H1 (cell line): ENCODE data around the gene ENTPD6. TPM values are rescaled to one million over a fixed set of nuclear protein-coding genes. Genes with fewer than 3 reads are reported as not detected.

ENCODE experiments used
- CTCF ChIA-PET: fragments of 300-600 bp; sonication (Branson Sonifier 250); formaldehyde crosslinking; loops from one replicate; lab custom pipeline; 2021; ENCODE audit not compliant: partially characterized antibody; lab: Charles Lee
- POLR2A ChIA-PET: fragments of 300-600 bp; sonication (Branson Sonifier 250); formaldehyde crosslinking; loops from one replicate; lab custom pipeline; 2021; ENCODE audit warnings: inconsistent platforms; ENCODE audit not compliant: partially characterized antibody; lab: Charles Lee
- DNase-seq, 2 experiments: peaks; one replicate each; pipeline versions ENCODE4 v3.0.0 to v3.0.0-alpha.2; 2010 to 2022; ENCODE audit warnings: low spot score in 2 of 2, low read depth in 1 of 2, mixed read lengths in 1 of 2
- FAIRE-seq: peaks from 2 replicates; lab custom pipeline; 2011; peaks lifted over from hg19 to GRCh38; lab: Jason Lieb, UNC
- H2AFZ ChIP-seq: 2 replicates; pipeline ENCODE4 v1.8.1; 2012; ENCODE audit warnings: low read length, inconsistent platforms
- H2AK5ac ChIP-seq: 2 replicates; pipeline ENCODE4 v1.6.1; 2013; ENCODE audit warnings: low read depth, low read length
- H2BK120ac ChIP-seq: replicated peaks from 2 replicates; pipeline ENCODE3; 2013; ENCODE audit warnings: low read depth, low read length, inconsistent platforms
- H2BK12ac ChIP-seq: 2 replicates; pipeline ENCODE4 v1.6.1; 2013; ENCODE audit warnings: low read depth, low read length
- H2BK15ac ChIP-seq: 2 replicates; pipeline ENCODE4 v1.6.1; 2013; ENCODE audit warnings: low read length
- H2BK20ac ChIP-seq: 2 replicates; pipeline ENCODE4 v1.6.1; 2013; ENCODE audit warnings: low read length
- H2BK5ac ChIP-seq: 2 replicates; pipeline ENCODE4 v1.6.1; 2013; ENCODE audit warnings: low read depth, low read length
- H3K14ac ChIP-seq: 2 replicates; pipeline ENCODE4 v1.6.1; 2013; ENCODE audit warnings: inconsistent platforms; ENCODE audit not compliant: insufficient read length
- H3K18ac ChIP-seq: 2 replicates; pipeline ENCODE4 v1.6.1; 2013; ENCODE audit warnings: low read length; ENCODE audit errors: extremely low read depth
- H3K23ac ChIP-seq: 2 replicates; pipeline ENCODE4 v1.6.1; 2013; ENCODE audit warnings: inconsistent platforms; ENCODE audit not compliant: insufficient read length
- H3K23me2 ChIP-seq: 2 replicates; pipeline ENCODE4 v1.6.1; 2013; ENCODE audit warnings: low read depth, low read length
- H3K27ac ChIP-seq: 2 replicates; pipeline ENCODE4 v1.6.1; 2011; ENCODE audit warnings: low read depth, low read length, inconsistent platforms
- H3K27me3 ChIP-seq, 4 experiments: replicated peaks in 1 of 4; 1 replicate in 1 of 4; 2 replicates in 3 of 4; pipeline versions ENCODE4 v1.6.1 to v1.8.1; 2011 to 2013; ENCODE audit warnings: low read length in 3 of 4, mild to moderate bottlenecking in 3 of 4, inconsistent platforms in 2 of 4, mixed read lengths in 2 of 4, moderate library complexity in 1 of 4; ENCODE audit not compliant: control insufficient read depth in 3 of 4, insufficient read depth in 3 of 4; ENCODE audit errors: extremely low read depth in 1 of 4
- H3K36me3 ChIP-seq, 4 experiments: 2 replicates each; pipeline versions ENCODE4 v1.6.1 to v1.8.1; 2011 to 2013; ENCODE audit warnings: mild to moderate bottlenecking in 4 of 4, low read length in 3 of 4, moderate library complexity in 2 of 4, control low read depth in 1 of 4, inconsistent platforms in 1 of 4; ENCODE audit not compliant: insufficient read depth in 4 of 4, control insufficient read depth in 2 of 4
- H3K4ac ChIP-seq: replicated peaks from 2 replicates; pipeline ENCODE3; 2013; ENCODE audit warnings: low read length, low read depth, mixed read lengths, inconsistent platforms; ENCODE audit not compliant: insufficient read length
- H3K4me1 ChIP-seq, 4 experiments: replicated peaks in 1 of 4; 1 replicate in 1 of 4; 2 replicates in 3 of 4; pipeline versions ENCODE4 v1.6.1 to v1.8.1; 2011 to 2013; ENCODE audit warnings: low read length in 3 of 4, inconsistent platforms in 2 of 4, mixed read lengths in 1 of 4; ENCODE audit not compliant: insufficient read depth in 4 of 4, control insufficient read depth in 3 of 4
- H3K4me2 ChIP-seq, 2 experiments: 2 replicates each; pipeline versions ENCODE4 v1.6.1 to v1.8.1; 2011 to 2013; ENCODE audit warnings: low read depth in 2 of 2, low read length in 2 of 2, control low read depth in 1 of 2, inconsistent platforms in 1 of 2, mild to moderate bottlenecking in 1 of 2; ENCODE audit not compliant: insufficient read depth in 1 of 2
- H3K4me3 ChIP-seq, 4 experiments: fragments of 200-600, 300-600 bp in 1 of 4; sonication (generic), shearing (Covaris generic), sonication (Bioruptor Twin) in 1 of 4; 2 replicates each; pipeline versions ENCODE4 v1.5.1 to v1.8.1; 2011 to 2016; ENCODE audit warnings: low read length in 4 of 4, low read depth in 3 of 4, control low read depth in 2 of 4, inconsistent platforms in 2 of 4, mild to moderate bottlenecking in 2 of 4, mixed read lengths in 1 of 4, moderate library complexity in 1 of 4; ENCODE audit not compliant: insufficient read depth in 2 of 4; ENCODE audit errors: extremely low read depth in 1 of 4
- H3K56ac ChIP-seq: replicated peaks from 2 replicates; pipeline ENCODE3; 2013; ENCODE audit warnings: low read depth, mild to moderate bottlenecking, mixed read lengths, low read length, inconsistent platforms; ENCODE audit not compliant: insufficient read length
- H3K79me1 ChIP-seq: 2 replicates; pipeline ENCODE4 v1.6.1; 2013; ENCODE audit warnings: low read depth, low read length, control low read depth
- H3K79me2 ChIP-seq, 2 experiments: 2 replicates each; pipeline versions ENCODE4 v1.6.1 to v1.8.1; 2012 to 2013; ENCODE audit warnings: low read length in 2 of 2, mild to moderate bottlenecking in 2 of 2, inconsistent platforms in 1 of 2; ENCODE audit not compliant: insufficient read depth in 2 of 2, control insufficient read depth in 1 of 2
- H3K9ac ChIP-seq, 4 experiments: replicated peaks in 1 of 4; 1 replicate in 1 of 4; 2 replicates in 3 of 4; pipeline versions ENCODE4 v1.6.1 to v1.8.1; 2011 to 2013; ENCODE audit warnings: low read depth in 3 of 4, low read length in 3 of 4, control low read depth in 2 of 4, mild to moderate bottlenecking in 2 of 4, moderate library complexity in 2 of 4, inconsistent platforms in 1 of 4; ENCODE audit errors: extremely low read depth in 1 of 4
- H3K9me3 ChIP-seq, 2 experiments: 2 replicates each; pipeline versions ENCODE4 v1.6.1 to v1.8.1; 2012 to 2013; ENCODE audit warnings: mild to moderate bottlenecking in 2 of 2, moderate library complexity in 2 of 2, control low read depth in 1 of 2, inconsistent platforms in 1 of 2, low read depth in 1 of 2, low read length in 1 of 2, mixed read lengths in 1 of 2; ENCODE audit not compliant: insufficient read depth in 2 of 2
- H4K20me1 ChIP-seq, 2 experiments: replicated peaks in 1 of 2; 2 replicates each; pipeline versions ENCODE3 to v1.8.1; 2011 to 2013; ENCODE audit warnings: inconsistent platforms in 2 of 2, low read length in 2 of 2, mild to moderate bottlenecking in 1 of 2; ENCODE audit not compliant: insufficient read depth in 2 of 2, control insufficient read depth in 1 of 2
- H4K5ac ChIP-seq: 2 replicates; pipeline ENCODE4 v1.6.1; 2013; ENCODE audit warnings: low read length, low read depth, mixed read lengths, inconsistent platforms; ENCODE audit not compliant: insufficient read length
- H4K8ac ChIP-seq: 2 replicates; pipeline ENCODE4 v1.8.0; 2013; ENCODE audit warnings: mild to moderate bottlenecking, moderate library complexity, low read length, inconsistent platforms; ENCODE audit not compliant: insufficient read depth; ENCODE audit errors: extremely low read depth
- H4K91ac ChIP-seq: replicated peaks from 2 replicates; pipeline ENCODE3; 2013; ENCODE audit warnings: low read length, mixed read lengths, inconsistent platforms; ENCODE audit not compliant: insufficient read length
- BACH1 ChIP-seq: IDR thresholded peaks from 2 replicates; pipeline ENCODE4 v1.6.1; 2012; ENCODE audit warnings: low read length, improper control_type of control experiment
- CBX5 ChIP-seq: fragments of 300-800, 300-1000 bp; sonication (generic); IDR thresholded peaks from 2 replicates; pipeline ENCODE4 v1.7.1; 2016; ENCODE audit warnings: antibody characterized with exemption, low read length, low read depth
- EGR1 ChIP-seq: IDR thresholded peaks from 2 replicates; pipeline ENCODE4 v1.6.1; 2011; ENCODE audit warnings: low read depth, low read length, borderline replicate concordance
- GTF2F1 ChIP-seq: IDR thresholded peaks from 2 replicates; pipeline ENCODE4 v1.6.1; 2012; ENCODE audit warnings: low read depth, low read length, improper control_type of control experiment, borderline replicate concordance
- MAX ChIP-seq: IDR thresholded peaks from 2 replicates; pipeline ENCODE4 v1.6.1; 2012; ENCODE audit warnings: inconsistent platforms
- RAD21 ChIP-seq, 2 experiments: IDR thresholded peaks in 1 of 2; conservative IDR thresholded peaks in 1 of 2; 2 replicates each; pipeline ENCODE4 v1.6.1; 2011; ENCODE audit warnings: low read depth in 2 of 2, low read length in 2 of 2, improper control_type of control experiment in 1 of 2, inconsistent platforms in 1 of 2, mild to moderate bottlenecking in 1 of 2, moderate library complexity in 1 of 2
- RBBP5 ChIP-seq: IDR thresholded peaks from 2 replicates; pipeline ENCODE4 v1.7.1; 2012; ENCODE audit warnings: low read depth, mild to moderate bottlenecking, inconsistent platforms, low read length, moderate library complexity, borderline replicate concordance
- RNF2 ChIP-seq: fragments of 200-900, 300-1000 bp; sonication (generic); IDR thresholded peaks from 2 replicates; pipeline ENCODE4 v1.7.1; 2016; ENCODE audit warnings: borderline replicate concordance, low read depth, mild to moderate bottlenecking, antibody characterized with exemption, low read length; ENCODE audit not compliant: poor library complexity, severe bottlenecking; ENCODE audit errors: missing control alignments
- SAP30 ChIP-seq: fragments of 300-600 bp; sonication (generic); IDR thresholded peaks from 2 replicates; pipeline ENCODE4 v1.7.1; 2012; ENCODE audit warnings: low read length, moderate library complexity, mild to moderate bottlenecking, inconsistent platforms; ENCODE audit not compliant: insufficient read depth, insufficient replicate concordance
- SP2 ChIP-seq: IDR thresholded peaks from 2 replicates; pipeline ENCODE4 v1.6.1; 2012; ENCODE audit warnings: mild to moderate bottlenecking, low read length, inconsistent platforms
- TBP ChIP-seq: IDR thresholded peaks from 2 replicates; pipeline ENCODE4 v1.6.1; 2011; ENCODE audit warnings: low read depth, low read length, improper control_type of control experiment
- YY1 ChIP-seq: IDR thresholded peaks from 2 replicates; pipeline ENCODE4 v1.6.1; 2011; ENCODE audit warnings: low read depth, mild to moderate bottlenecking, low read length
- WGBS, 2 experiments: shearing (Covaris generic) in 1 of 2; methylation state at CpG; one replicate each; pipeline versions ENCODE4 v1.1.6 to v1.1.7; 2013 to 2015; ENCODE audit warnings: low lambda C conversion rate in 2 of 2, mixed read lengths in 2 of 2, inconsistent platforms in 1 of 2, low coverage in 1 of 2, missing lambda C conversion rate in 1 of 2; ENCODE audit not compliant: insufficient replicate concordance in 2 of 2, insufficient coverage in 1 of 2, insufficient read length in 1 of 2; ENCODE audit errors: extremely low coverage in 1 of 2, missing lambda C conversion rate in 1 of 2; 5-methylcytosine and 5-hydroxymethylcytosine counted together
- polyA plus RNA-seq, 7 experiments: library from polyadenylated mRNA; depleted of rRNA in 3 of 7; stranded (reverse) in 5 of 7; unstranded in 2 of 7; fragments of >200 nt in 5 of 7; fragments of 200-250 nt in 2 of 7; gene quantifications; 1 replicate in 5 of 7; 2 replicates in 1 of 7; 4 replicates in 1 of 7; pipeline versions ENCODE4 v1.2.1 to v1.2.3, GENCODE V29; 2011 to 2013; ENCODE audit warnings: missing spikeins in 2 of 7, mixed read lengths in 2 of 7
- total RNA-seq: library from RNA; stranded (reverse); fragmentation: NEBNext Ultra II Directional; extraction: Animal tissue kit (Norgen Biotek cat#: 25700); gene quantifications from 2 replicates; pipeline ENCODE4 v1.2.1, GENCODE V29; 2021

The ENTPD6 gene
- total and polyA plus RNA-seq, 2 of the 8 experiments (the other 6 are each of a cell fraction or from before 2014, with no cell fraction given), result 47.8 to 57.3 TPM

- CTCF ChIA-PET, result interaction anchor here (1.3 to 2.9 kb wide), 6 partner anchors 12 to 224 kb away, joined by 3 to 7 read pairs (median 5); no protein-coding TSS in a partner anchor
- WGBS, 2 experiments, result 84% methylated on average over 14 of the region's 16 CpGs; no CpG with 5 or more reads in 1 of the 2 experiments
- H3K36me3 ChIP-seq, result peaks cover 0 to 4% (median 0%) of the 10 kb centered on the region in 4 experiments; a peak in 2 of 8 replicates
- TF ChIP-seq YY1, result no peak
- TF ChIP-seq RAD21 (IDR thresholded peaks at IDR 0.05 in 1 of 2, conservative IDR thresholded peaks at IDR 0.05 in 1 of 2; ENCODE audit: low read depth in 2 of 2, low read length in 2 of 2), result no peak; a peak in 1 of 4 replicates
- no peak for TF ChIP-seq TBP
- no peak for TF ChIP-seq RNF2
- no peak for TF ChIP-seq SAP30
- no peak for TF ChIP-seq SP2
- TF ChIP-seq MAX, result no peak
- no peak for TF ChIP-seq EGR1
- no peak for TF ChIP-seq GTF2F1
- no peak for TF ChIP-seq RBBP5
- no peak for TF ChIP-seq CBX5
- no peak for TF ChIP-seq BACH1
These were observed 24.7 kb downstream of the ENTPD6 start for GRCh38 chr20:25220021-25220730.

More at GRCh38 chr20:25220021-25220730, 24.7 kb downstream of the ENTPD6 start:
- H3K23ac ChIP-seq, result no peak overlapping the region
- no peaks in the 10 kb centered on the region for H3K23me2 ChIP-seq
- no peak overlapping the region for H2BK15ac ChIP-seq
- no peak overlapping the region for H3K27ac ChIP-seq
- no peaks in the 10 kb centered on the region for H3K9me3 ChIP-seq
- H3K14ac ChIP-seq, result no peak overlapping the region
- H2BK20ac ChIP-seq, result no peak overlapping the region
- no peaks in the 10 kb centered on the region for H3K79me2 ChIP-seq
- no peak overlapping the region for H3K56ac ChIP-seq
- H2AFZ ChIP-seq, result no peak overlapping the region
- no peak overlapping the region for H3K18ac ChIP-seq
- no peak overlapping the region for H3K4me3 ChIP-seq
- no peak overlapping the region for H3K9ac ChIP-seq
- no peak overlapping the region for H4K91ac ChIP-seq
- peaks cover 0 to 5% (median 2%) of the 10 kb centered on the region in 4 experiments; a peak in 2 of 7 replicates for H3K4me1 ChIP-seq
- no peak overlapping the region for H2AK5ac ChIP-seq
- no peak overlapping the region for H3K4ac ChIP-seq
- no peak overlapping the region; the same call in 1 of the 2 replicates for H4K8ac ChIP-seq
- H3K4me2 ChIP-seq, result no peak overlapping the region
- no peak overlapping the region for H4K5ac ChIP-seq
- no peak overlapping the region for H2BK120ac ChIP-seq
- POLR2A ChIA-PET, result no interaction called here
- DNase-seq (no peak), FAIRE-seq (no peak)
- H2BK5ac ChIP-seq, result no peak overlapping the region
- no peak overlapping the region for H2BK12ac ChIP-seq
- H3K27me3 ChIP-seq, result no peaks in the 10 kb centered on the region
- H3K79me1 ChIP-seq, result no peaks in the 10 kb centered on the region
- peaks cover 2 to 7% of the 10 kb centered on the region in 2 experiments for H4K20me1 ChIP-seq
